HEK293T (cell line): Measurements from ENCODE around the gene SH3RF3.
"Not testable (repeated sequence)": the region's sequence is repeated elsewhere in the genome, so short reads cannot be mapped to it uniquely, and the experiment has no call there.

Experiments
- CTCF ChIA-PET: fragments of 350-600 bp; formaldehyde crosslinking; extraction: SDS; loops from one replicate; lab custom pipeline; 2021; ENCODE audit warnings: antibody characterized with exemption, inconsistent platforms; lab: Yijun Ruan, JAX
- POLR2A ChIA-PET: fragments of 350-600 bp; formaldehyde crosslinking; extraction: SDS; loops from one replicate; lab custom pipeline; 2020; ENCODE audit warnings: antibody characterized with exemption, inconsistent platforms; lab: Yijun Ruan, JAX
- DNase-seq: peaks from one replicate; pipeline ENCODE4 v3.0.0; 2012; ENCODE audit warnings: mixed read lengths; ENCODE audit errors: extremely low spot score
- ARNT ChIP-seq: fragments of 450-650 bp; IDR thresholded peaks from 2 replicates; pipeline ENCODE4 v1.6.1; 2017; ENCODE audit warnings: mild to moderate bottlenecking
- BHLHE40 ChIP-seq: fragments of 450-650 bp; IDR thresholded peaks from 2 replicates; pipeline ENCODE4 v1.6.1; 2016; ENCODE audit warnings: mild to moderate bottlenecking, moderate library complexity, borderline replicate concordance
- CTBP1 ChIP-seq: fragments of 450-650 bp; IDR thresholded peaks from 2 replicates; pipeline ENCODE4 v1.6.1; 2016; ENCODE audit warnings: borderline replicate concordance
- ELF4 ChIP-seq: fragments of 450-650 bp; IDR thresholded peaks from 2 replicates; pipeline ENCODE4 v1.6.1; 2017; ENCODE audit warnings: antibody characterized with exemption
- FOXA1 ChIP-seq: fragments of 450-650 bp; IDR thresholded peaks from 2 replicates; pipeline ENCODE4 v1.6.1; 2016; ENCODE audit warnings: mild to moderate bottlenecking
- FOXK2 ChIP-seq: fragments of 450-650 bp; IDR thresholded peaks from 2 replicates; pipeline ENCODE4 v1.6.1; 2016; ENCODE audit warnings: mild to moderate bottlenecking
- FOXM1 ChIP-seq: fragments of 450-650 bp; IDR thresholded peaks from 2 replicates; pipeline ENCODE4 v1.6.1; 2017; ENCODE audit warnings: mild to moderate bottlenecking, borderline replicate concordance
- HDGF ChIP-seq: fragments of 450-650 bp; IDR thresholded peaks from 2 replicates; pipeline ENCODE4 v1.6.1; 2017; ENCODE audit warnings: antibody characterized with exemption, borderline replicate concordance
- L3MBTL2 ChIP-seq: fragments of 450-650 bp; conservative IDR thresholded peaks from 2 replicates; pipeline ENCODE4 v1.6.1; 2016; ENCODE audit warnings: mild to moderate bottlenecking
- LEF1 ChIP-seq: fragments of 450-650 bp; IDR thresholded peaks from 2 replicates; pipeline ENCODE4 v1.6.1; 2017; ENCODE audit warnings: mild to moderate bottlenecking, borderline replicate concordance
- NFRKB ChIP-seq: fragments of 450-650 bp; IDR thresholded peaks from 2 replicates; pipeline ENCODE4 v1.6.1; 2016; ENCODE audit warnings: mild to moderate bottlenecking, moderate library complexity
- PKNOX1 ChIP-seq: fragments of 450-650 bp; IDR thresholded peaks from 2 replicates; pipeline ENCODE4 v1.6.1; 2016
- SP1 ChIP-seq: fragments of 450-650 bp; IDR thresholded peaks from 2 replicates; pipeline ENCODE4 v1.6.1; 2017
- SUZ12 ChIP-seq: fragments of 450-650 bp; IDR thresholded peaks from 2 replicates; pipeline ENCODE4 v1.6.1; 2016; ENCODE audit warnings: mild to moderate bottlenecking
- TARDBP ChIP-seq: fragments of 450-650 bp; IDR thresholded peaks from 2 replicates; pipeline ENCODE4 v1.6.1; 2016
- ZNF384 ChIP-seq: fragments of 450-650 bp; IDR thresholded peaks from 2 replicates; pipeline ENCODE4 v1.6.1; 2016

SH3RF3 gene

GRCh38 chr2:109157563-109158105 is 28.6 kb downstream of the SH3RF3 start:
- TF ChIP-seq TARDBP: no peak
- no peak for TF ChIP-seq SP1
- TF ChIP-seq ZNF384: no peak
- TF ChIP-seq LEF1: no peak
- TF ChIP-seq FOXK2: no peak
- no peak for TF ChIP-seq PKNOX1
- DNase-seq: no peak
- ChIA-PET POLR2A (no interaction called here), CTCF (interaction anchor here (0.8 kb wide), 1 partner anchor 13 kb away, joined by 3 read pairs; no protein-coding TSS in a partner anchor)

GRCh38 chr2:109158237-109158636 is 29.2 kb downstream of the SH3RF3 start:
- DNase-seq: no peak
- TF ChIP-seq FOXA1 (no peak), ELF4 (no peak), FOXK2 (no peak), ARNT (no peak), L3MBTL2 (no peak), PKNOX1 (no peak), SP1 (no peak), FOXM1 (no peak), NFRKB (no peak), HDGF (no peak), BHLHE40 (no peak), LEF1 (no peak), SUZ12 (no peak), ZNF384 (no peak), TARDBP (no peak), CTBP1 (no peak)
- CTCF ChIA-PET: no interaction called here
- POLR2A ChIA-PET: no interaction called here

- ChIA-PET POLR2A (no interaction called here), CTCF (interaction anchor here (0.8 kb wide), 1 partner anchor 102 kb away, joined by 3 read pairs; no protein-coding TSS in a partner anchor)
- no peak for DNase-seq
- no peak for TF ChIP-seq L3MBTL2
Observed at GRCh38 chr2:109159096-109159495, 30.1 kb downstream of the SH3RF3 start.

GRCh38 chr2:109160714-109161440 is 31.9 kb downstream of the SH3RF3 start:
- TF ChIP-seq ELF4 (no peak), ZNF384 (no peak), PKNOX1 (no peak), L3MBTL2 (no peak), BHLHE40 (no peak), CTBP1 (no peak), ARNT (no peak), TARDBP (no peak), NFRKB (no peak), SUZ12 (no peak), FOXK2 (no peak)
- ChIA-PET POLR2A (no interaction called here), CTCF (no interaction called here)
- no peak for DNase-seq

- DNase-seq, CTCF ChIA-PET: not testable (repeated sequence)
- POLR2A ChIA-PET: interaction anchor here (1.3 kb wide), 1 partner anchor 10 kb away, joined by 3 read pairs; no protein-coding TSS in a partner anchor
Observed at GRCh38 chr2:109162367-109162766, 33.4 kb downstream of the SH3RF3 start.

- TF ChIP-seq CTBP1: no peak
- TF ChIP-seq NFRKB: no peak
- TF ChIP-seq FOXM1: no peak
- no peak for TF ChIP-seq ZNF384
- TF ChIP-seq ARNT: no peak
- DNase-seq: peak; percentile 29
- POLR2A ChIA-PET: interaction anchor here (1.3 kb wide), 1 partner anchor 11 kb away, joined by 3 read pairs; no protein-coding TSS in a partner anchor
- CTCF ChIA-PET: no interaction called here
Observed at GRCh38 chr2:109162999-109163398, 34.0 kb downstream of the SH3RF3 start.

- POLR2A ChIA-PET: no interaction called here
- TF ChIP-seq TARDBP (no peak), ZNF384 (no peak), ELF4 (no peak), FOXA1 (no peak), SUZ12 (no peak), L3MBTL2 (no peak), BHLHE40 (no peak), FOXK2 (no peak), CTBP1 (no peak), HDGF (no peak), PKNOX1 (no peak), ARNT (no peak), FOXM1 (no peak), NFRKB (no peak), SP1 (no peak), LEF1 (no peak)
- CTCF ChIA-PET: no interaction called here
- no peak for DNase-seq
Observed at GRCh38 chr2:109164311-109164710, 35.3 kb downstream of the SH3RF3 start.
